IMR-90 (cell line): ENCODE measurements around the gene SBF1. TPM values are rescaled to one million over a fixed set of nuclear protein-coding genes. Genes with fewer than 3 reads are reported as not detected.
A peak's percentile ranks its signal among the peaks of the same experiment; 100 is the strongest.

ENCODE experiments used
- ATAC-seq: fragments of 200-7000 bp; cut with Tn5 transposase; 2 replicates; pipeline ENCODE4 v1.9.1; 2020; ENCODE audit warnings: low read depth, mild to moderate bottlenecking, moderate library complexity
- BruUV-seq: library from RNA; stranded (reverse); fragments of 400-500 nt; replicated peaks from 2 replicates; lab custom pipeline; 2021; lab: Mats Ljungman, UMichigan
- CTCF ChIA-PET: fragments of 300-600 bp; formaldehyde crosslinking; extraction: SDS; loops from one replicate; lab custom pipeline; 2021; ENCODE audit warnings: antibody characterized with exemption; lab: Yijun Ruan, JAX
- POLR2A ChIA-PET: fragments of 300-600 bp; sonication (Branson Sonifier 250); formaldehyde crosslinking; loops from one replicate; lab custom pipeline; 2022; ENCODE audit warnings: antibody characterized with exemption; ENCODE audit not compliant: unreplicated experiment; lab: Charles Lee
- DNase-seq: peaks from one replicate; pipeline ENCODE4 v3.0.0; 2013
- H2AFZ ChIP-seq: replicated peaks from 2 replicates; pipeline ENCODE3; 2013; ENCODE audit warnings: low read length, mild to moderate bottlenecking; ENCODE audit not compliant: poor library complexity
- H2AK5ac ChIP-seq: 2 replicates; pipeline ENCODE4 v1.6.1; 2013; ENCODE audit warnings: low read depth, low read length, inconsistent platforms
- H2AK9ac ChIP-seq: replicated peaks from 2 replicates; pipeline ENCODE3; 2013; ENCODE audit warnings: mild to moderate bottlenecking, low read depth, low read length, moderate library complexity; ENCODE audit not compliant: poor library complexity
- H2BK120ac ChIP-seq: 2 replicates; pipeline ENCODE4 v1.6.1; 2013; ENCODE audit warnings: low read depth, low read length, inconsistent platforms
- H2BK15ac ChIP-seq: 3 replicates; pipeline ENCODE4 v1.6.1; 2013; ENCODE audit warnings: low read depth, low read length, inconsistent platforms
- H2BK20ac ChIP-seq: 2 replicates; pipeline ENCODE4 v1.6.1; 2013; ENCODE audit warnings: low read depth, mild to moderate bottlenecking, inconsistent platforms, low read length, moderate library complexity
- H2BK5ac ChIP-seq: 2 replicates; pipeline ENCODE4 v1.6.1; 2013; ENCODE audit warnings: mild to moderate bottlenecking, low read depth, low read length, inconsistent platforms; ENCODE audit not compliant: poor library complexity, severe bottlenecking
- H3K14ac ChIP-seq: replicated peaks from 2 replicates; pipeline ENCODE4 v1.6.1; 2013; ENCODE audit warnings: low read depth, low read length, inconsistent platforms
- H3K18ac ChIP-seq: 2 replicates; pipeline ENCODE4 v1.6.1; 2013; ENCODE audit warnings: low read depth, low read length, control low read depth
- H3K23ac ChIP-seq: 2 replicates; pipeline ENCODE4 v1.6.1; 2013; ENCODE audit warnings: low read depth, low read length, inconsistent platforms
- H3K27ac ChIP-seq: 2 replicates; pipeline ENCODE4 v1.5.1; 2013; ENCODE audit warnings: mild to moderate bottlenecking, control low read depth, low read length; ENCODE audit not compliant: insufficient read depth
- H3K27me3 ChIP-seq: 2 replicates; pipeline ENCODE4 v1.6.1; 2013; ENCODE audit warnings: low read length; ENCODE audit not compliant: control insufficient read depth, insufficient read depth
- H3K36me3 ChIP-seq: 2 replicates; pipeline ENCODE4 v1.6.1; 2013; ENCODE audit warnings: low read length, mixed read lengths; ENCODE audit not compliant: control insufficient read depth, insufficient read depth
- H3K4ac ChIP-seq: 2 replicates; pipeline ENCODE4 v1.6.1; 2013; ENCODE audit warnings: low read depth, low read length, inconsistent platforms
- H3K4me1 ChIP-seq: 2 replicates; pipeline ENCODE4 v1.6.1; 2013; ENCODE audit warnings: low read length, mixed read lengths; ENCODE audit not compliant: control insufficient read depth, insufficient read depth
- H3K4me2 ChIP-seq: 2 replicates; pipeline ENCODE4 v1.6.1; 2013; ENCODE audit warnings: low read depth, mild to moderate bottlenecking, control low read depth, low read length, moderate library complexity
- H3K4me3 ChIP-seq: 2 replicates; pipeline ENCODE4 v1.5.1; 2013; ENCODE audit warnings: low read depth, mild to moderate bottlenecking, control low read depth, low read length, moderate library complexity; ENCODE audit not compliant: insufficient read depth
- H3K56ac ChIP-seq: 2 replicates; pipeline ENCODE4 v1.6.1; 2013; ENCODE audit warnings: low read length, inconsistent platforms; ENCODE audit not compliant: insufficient read depth; ENCODE audit errors: extremely low read depth
- H3K79me1 ChIP-seq, 2 experiments: 2 replicates each; pipeline ENCODE4 v1.6.1; 2013; ENCODE audit warnings: low read length in 2 of 2, inconsistent platforms in 1 of 2, low read depth in 1 of 2
- H3K9ac ChIP-seq: 2 replicates; pipeline ENCODE4 v1.6.1; 2013; ENCODE audit warnings: low read depth, low read length, control low read depth
- H3K9me1 ChIP-seq: 2 replicates; pipeline ENCODE4 v1.6.1; 2013; ENCODE audit warnings: low read length, inconsistent platforms; ENCODE audit not compliant: insufficient read depth
- H3K9me3 ChIP-seq: 2 replicates; pipeline ENCODE4 v1.6.1; 2013; ENCODE audit warnings: low read length; ENCODE audit not compliant: control insufficient read depth, insufficient read depth
- H4K20me1 ChIP-seq: 2 replicates; pipeline ENCODE4 v1.6.1; 2013; ENCODE audit warnings: low read length, inconsistent platforms; ENCODE audit not compliant: insufficient read depth
- H4K5ac ChIP-seq: 2 replicates; pipeline ENCODE4 v1.6.1; 2013; ENCODE audit warnings: mild to moderate bottlenecking, low read depth, low read length, control low read depth
- H4K8ac ChIP-seq, 2 experiments: 2 replicates each; pipeline ENCODE4 v1.6.1; 2013; ENCODE audit warnings: low read depth in 2 of 2, low read length in 2 of 2, control low read depth in 1 of 2, inconsistent platforms in 1 of 2
- H4K91ac ChIP-seq: 2 replicates; pipeline ENCODE4 v1.6.1; 2013; ENCODE audit warnings: low read depth, low read length, inconsistent platforms; ENCODE audit not compliant: insufficient read depth
- BHLHE40 ChIP-seq: fragments of 150-350 bp; IDR thresholded peaks from 2 replicates; pipeline ENCODE4 v1.6.1; 2016; ENCODE audit warnings: mild to moderate bottlenecking, low read depth, low read length
- CEBPB ChIP-seq: IDR thresholded peaks from 2 replicates; pipeline ENCODE4 v1.6.1; 2012; ENCODE audit warnings: low read depth, low read length, improper control_type of control experiment
- CHD1 ChIP-seq: IDR thresholded peaks from 2 replicates; pipeline ENCODE4 v1.6.1; 2012; ENCODE audit warnings: low read depth, low read length, improper control_type of control experiment
- MAFK ChIP-seq: IDR thresholded peaks from 2 replicates; pipeline ENCODE4 v1.6.1; 2012; ENCODE audit warnings: low read depth, low read length, improper control_type of control experiment
- MAZ ChIP-seq: IDR thresholded peaks from 2 replicates; pipeline ENCODE4 v1.6.1; 2012; ENCODE audit warnings: low read depth, mild to moderate bottlenecking, low read length, improper control_type of control experiment, moderate library complexity, borderline replicate concordance
- MXI1 ChIP-seq: IDR thresholded peaks from 2 replicates; pipeline ENCODE4 v1.6.1; 2012; ENCODE audit warnings: low read depth, mild to moderate bottlenecking, low read length, moderate library complexity, borderline replicate concordance
- NFE2L2 ChIP-seq: fragments of 150-350 bp; IDR thresholded peaks from 2 replicates; pipeline ENCODE4 v1.6.1; 2016; ENCODE audit warnings: low read depth, mild to moderate bottlenecking, low read length
- POLR2A ChIP-seq: IDR thresholded peaks from 2 replicates; pipeline ENCODE4 v1.6.1; 2012; ENCODE audit warnings: mild to moderate bottlenecking, low read depth, low read length
- RAD21 ChIP-seq: IDR thresholded peaks from 2 replicates; pipeline ENCODE4 v1.6.1; 2012; ENCODE audit warnings: low read length, improper control_type of control experiment
- RCOR1 ChIP-seq: IDR thresholded peaks from 2 replicates; pipeline ENCODE4 v1.6.1; 2012; ENCODE audit warnings: mild to moderate bottlenecking, low read length, improper control_type of control experiment; ENCODE audit not compliant: insufficient replicate concordance
- RFX5 ChIP-seq: IDR thresholded peaks from 2 replicates; pipeline ENCODE4 v1.8.0; 2012; ENCODE audit warnings: low read depth, mild to moderate bottlenecking, low read length, moderate library complexity
- SMC3 ChIP-seq: fragments of 150-350 bp; IDR thresholded peaks from 2 replicates; pipeline ENCODE4 v1.6.1; 2016; ENCODE audit warnings: low read depth, mild to moderate bottlenecking, antibody characterized with exemption, low read length, moderate library complexity
- WGBS, 2 experiments: methylation state at CpG; one replicate each; pipeline versions ENCODE4 v1.1.5 to v1.1.7; 2013; ENCODE audit warnings: missing lambda C conversion rate in 2 of 2; ENCODE audit not compliant: insufficient read length in 1 of 2; ENCODE audit errors: extremely low coverage in 2 of 2; 5-methylcytosine and 5-hydroxymethylcytosine counted together
- dilution Hi-C: fragments of 300-500 bp; cut with HindIII; formaldehyde crosslinking; loops from one replicate; pipeline ENCODE4 v1.14.3; 2018; ENCODE audit warnings: low sequenced_read_pairs; ENCODE audit not compliant: unreplicated experiment
- in situ Hi-C: fragments of 300-500 bp; cut with MboI; formaldehyde crosslinking; loops from 3 replicates; pipeline ENCODE4 v1.14.3; 2019; ENCODE audit warnings: low sequenced_read_pairs, inconsistent platforms, mixed read lengths
- intact Hi-C: fragments of 100-400 bp; cut with micrococcal nuclease; formaldehyde crosslinking; loops from 2 replicates; pipeline ENCODE4 v1.10.0; 2022
- polyA plus RNA-seq, 3 experiments: library from polyadenylated mRNA; depleted of rRNA; stranded (reverse); fragments of >200 nt; gene quantifications; 2 replicates each; pipeline ENCODE4 v1.2.3, GENCODE V29; 2012; ENCODE audit warnings: low replicate concordance in 1 of 3
- total RNA-seq: library from RNA; depleted of rRNA; stranded (reverse); fragments of >200 nt; gene quantifications from 2 replicates; pipeline ENCODE4 v1.2.3, GENCODE V29; 2012
- TF ChIP-seq, protein P1 (sequence below): fragments of 150-350 bp; IDR thresholded peaks from 2 replicates; pipeline ENCODE4 v1.6.1; 2016; ENCODE audit warnings: low read depth, mild to moderate bottlenecking, low read length, moderate library complexity, borderline replicate concordance
- TF ChIP-seq, protein P2 (sequence below): fragments of 150-350 bp; IDR thresholded peaks from 2 replicates; pipeline ENCODE4 v1.6.1; 2017; ENCODE audit warnings: mild to moderate bottlenecking, antibody characterized with exemption, low read length, low read depth
- TF ChIP-seq, protein P3 (sequence below): conservative IDR thresholded peaks from 2 replicates; pipeline ENCODE4 v1.5.1; 2012; ENCODE audit warnings: mild to moderate bottlenecking, low read depth, low read length, improper control_type of control experiment

SBF1 gene
- total and polyA plus RNA-seq, 2 of the 4 experiments (the other 2 are of a cell fraction) = 21.5 to 33.2 TPM

DNA sequence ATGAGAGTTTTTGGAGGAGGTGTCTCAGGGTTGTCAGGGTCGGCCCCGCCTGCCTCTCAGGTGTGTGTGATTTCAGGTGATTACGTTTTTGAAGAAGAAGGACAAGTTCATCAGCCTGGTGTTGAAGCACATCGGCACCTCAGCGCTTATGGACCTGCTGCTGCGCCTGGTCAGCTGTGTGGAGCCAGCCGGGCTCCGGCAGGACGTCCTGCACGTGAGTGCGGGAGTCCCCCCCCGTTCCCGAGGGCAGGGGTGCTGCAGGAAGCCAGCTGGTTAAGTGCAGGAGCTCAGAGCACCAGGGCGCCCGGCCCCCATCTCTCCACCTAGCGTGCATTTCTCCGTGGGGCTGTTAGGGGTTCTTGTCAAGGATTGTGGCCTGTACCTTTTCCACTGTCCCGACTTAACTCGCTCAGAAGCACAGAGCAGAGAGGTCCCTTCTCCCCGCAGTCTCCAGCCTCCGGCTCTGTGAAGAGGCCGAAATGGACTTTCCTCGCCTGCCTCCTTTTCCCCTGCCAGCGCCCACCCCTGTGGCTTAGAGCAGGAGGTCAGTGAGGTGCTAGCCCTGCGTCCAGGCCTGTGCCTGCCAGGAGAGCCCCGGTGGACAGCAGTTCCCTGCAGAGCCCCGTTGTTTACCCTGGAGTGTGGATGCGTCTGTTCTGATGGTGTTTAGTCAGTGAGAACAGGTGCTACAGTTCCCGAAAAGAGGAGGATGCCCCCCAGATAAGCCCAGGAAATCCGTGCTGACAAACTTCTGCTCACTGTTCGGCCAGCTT is 60.2 kb downstream of the SBF1 start:
- Histone ChIP-seq H2BK120ac (no peak overlapping the region), H3K27me3 (no peaks in the 10 kb centered on the region), H3K36me3 (peaks cover 55% of the 10 kb centered on the region), H3K4me2 (no peak overlapping the region), H3K56ac (no peak overlapping the region), H2AFZ (no peak overlapping the region), H3K9me3 (no peaks in the 10 kb centered on the region), H4K5ac (no peak overlapping the region), H2BK5ac (no peak overlapping the region), H2BK20ac (no peak overlapping the region), H2AK9ac (peak overlapping the region; percentile 16), H3K9me1 (no peaks in the 10 kb centered on the region), H3K79me1 (peaks cover 9 to 17% of the 10 kb centered on the region in 2 experiments; a peak in 3 of 4 replicates), H3K18ac (no peak overlapping the region), H3K4me1 (no peaks in the 10 kb centered on the region), H4K8ac (no peak overlapping the region), H2AK5ac (no peak overlapping the region), H3K27ac (no peak overlapping the region), H3K14ac (no peak overlapping the region), H3K9ac (no peak overlapping the region), H3K4me3 (no peak overlapping the region), H3K23ac (no peak overlapping the region), H3K4ac (no peak overlapping the region), H4K91ac (no peak overlapping the region), H4K20me1 (peaks cover 12% of the 10 kb centered on the region), H2BK15ac (no peak overlapping the region)
- POLR2A ChIA-PET = no interaction called here
- dilution Hi-C loops = no loop called here
- no TSS peak for BruUV-seq
- ATAC-seq (no peak), DNase-seq (no peak)
- CTCF ChIA-PET = no interaction called here
- TF ChIP-seq, protein P1, sequence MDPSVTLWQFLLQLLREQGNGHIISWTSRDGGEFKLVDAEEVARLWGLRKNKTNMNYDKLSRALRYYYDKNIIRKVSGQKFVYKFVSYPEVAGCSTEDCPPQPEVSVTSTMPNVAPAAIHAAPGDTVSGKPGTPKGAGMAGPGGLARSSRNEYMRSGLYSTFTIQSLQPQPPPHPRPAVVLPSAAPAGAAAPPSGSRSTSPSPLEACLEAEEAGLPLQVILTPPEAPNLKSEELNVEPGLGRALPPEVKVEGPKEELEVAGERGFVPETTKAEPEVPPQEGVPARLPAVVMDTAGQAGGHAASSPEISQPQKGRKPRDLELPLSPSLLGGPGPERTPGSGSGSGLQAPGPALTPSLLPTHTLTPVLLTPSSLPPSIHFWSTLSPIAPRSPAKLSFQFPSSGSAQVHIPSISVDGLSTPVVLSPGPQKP = no peak
- no peak for TF ChIP-seq RFX5
- no peak for TF ChIP-seq POLR2A
- TF ChIP-seq MAFK = no peak
- TF ChIP-seq MXI1 = no peak
- TF ChIP-seq, protein P2, sequence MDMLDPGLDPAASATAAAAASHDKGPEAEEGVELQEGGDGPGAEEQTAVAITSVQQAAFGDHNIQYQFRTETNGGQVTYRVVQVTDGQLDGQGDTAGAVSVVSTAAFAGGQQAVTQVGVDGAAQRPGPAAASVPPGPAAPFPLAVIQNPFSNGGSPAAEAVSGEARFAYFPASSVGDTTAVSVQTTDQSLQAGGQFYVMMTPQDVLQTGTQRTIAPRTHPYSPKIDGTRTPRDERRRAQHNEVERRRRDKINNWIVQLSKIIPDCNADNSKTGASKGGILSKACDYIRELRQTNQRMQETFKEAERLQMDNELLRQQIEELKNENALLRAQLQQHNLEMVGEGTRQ = no peak
- no peak for TF ChIP-seq BHLHE40
- TF ChIP-seq MAZ = no peak
- TF ChIP-seq SMC3 = no peak
- TF ChIP-seq NFE2L2 = no peak
- no peak for TF ChIP-seq CEBPB
- no peak for TF ChIP-seq RAD21
- TF ChIP-seq RCOR1 = no peak
- TF ChIP-seq, protein P3, sequence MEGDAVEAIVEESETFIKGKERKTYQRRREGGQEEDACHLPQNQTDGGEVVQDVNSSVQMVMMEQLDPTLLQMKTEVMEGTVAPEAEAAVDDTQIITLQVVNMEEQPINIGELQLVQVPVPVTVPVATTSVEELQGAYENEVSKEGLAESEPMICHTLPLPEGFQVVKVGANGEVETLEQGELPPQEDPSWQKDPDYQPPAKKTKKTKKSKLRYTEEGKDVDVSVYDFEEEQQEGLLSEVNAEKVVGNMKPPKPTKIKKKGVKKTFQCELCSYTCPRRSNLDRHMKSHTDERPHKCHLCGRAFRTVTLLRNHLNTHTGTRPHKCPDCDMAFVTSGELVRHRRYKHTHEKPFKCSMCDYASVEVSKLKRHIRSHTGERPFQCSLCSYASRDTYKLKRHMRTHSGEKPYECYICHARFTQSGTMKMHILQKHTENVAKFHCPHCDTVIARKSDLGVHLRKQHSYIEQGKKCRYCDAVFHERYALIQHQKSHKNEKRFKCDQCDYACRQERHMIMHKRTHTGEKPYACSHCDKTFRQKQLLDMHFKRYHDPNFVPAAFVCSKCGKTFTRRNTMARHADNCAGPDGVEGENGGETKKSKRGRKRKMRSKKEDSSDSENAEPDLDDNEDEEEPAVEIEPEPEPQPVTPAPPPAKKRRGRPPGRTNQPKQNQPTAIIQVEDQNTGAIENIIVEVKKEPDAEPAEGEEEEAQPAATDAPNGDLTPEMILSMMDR = no peak
- no peak for TF ChIP-seq CHD1
- intact Hi-C loops = no loop called here
- in situ Hi-C loops = no loop called here
- WGBS, 2 experiments = 95% methylated on average over 18 of the region's 31 CpGs; no CpG with 5 or more reads in 1 of the 2 experiments
